GM06990 (cell line): ENCODE measurements around the gene NOL4L.
A peak's percentile ranks its signal among the peaks of the same experiment; 100 is the strongest.

Experiments used
- DNase-seq: peaks from one replicate; pipeline ENCODE4 v3.0.0-alpha.2; 2011; ENCODE audit not compliant: insufficient read length; ENCODE audit errors: extremely low read depth
- H3K27me3 ChIP-seq: replicated peaks from 2 replicates; pipeline ENCODE4 v1.6.0; 2011; ENCODE audit warnings: low read length; ENCODE audit not compliant: control insufficient read depth, insufficient read depth
- H3K36me3 ChIP-seq: 2 replicates; pipeline ENCODE4 v1.5.1; 2011; ENCODE audit warnings: low read length; ENCODE audit not compliant: control insufficient read depth, insufficient read depth
- H3K4me3 ChIP-seq: replicated peaks from 2 replicates; pipeline ENCODE4 v1.5.1; 2011; ENCODE audit warnings: low read depth, mild to moderate bottlenecking, control low read depth, low read length
- TF ChIP-seq, protein P1 (sequence below): IDR thresholded peaks from 2 replicates; pipeline ENCODE4 v1.5.1; 2011; ENCODE audit warnings: low read length, control low read depth, mild to moderate bottlenecking, inconsistent platforms; ENCODE audit not compliant: insufficient read depth, poor library complexity, severe bottlenecking

The NOL4L gene

DNA sequence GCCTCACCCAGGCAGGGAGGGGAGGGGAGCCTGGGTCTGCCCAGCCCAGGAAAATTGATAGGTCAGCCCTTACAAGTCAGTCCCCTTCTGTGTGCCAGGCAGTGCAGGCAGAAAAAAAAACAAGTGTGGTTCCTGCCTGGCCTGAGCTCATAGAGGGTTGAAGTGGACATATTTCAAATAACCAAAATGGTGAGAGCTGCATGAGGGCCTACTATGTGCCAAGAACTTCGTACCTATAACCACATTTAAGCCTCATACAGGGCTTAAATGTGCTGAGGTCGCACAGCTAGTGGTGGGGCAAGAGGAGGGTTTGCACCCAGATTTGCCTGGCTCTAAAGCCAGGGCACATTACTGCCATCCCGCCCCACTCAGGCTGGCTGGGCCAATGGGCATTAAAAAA is 6.9 kb upstream of the NOL4L start:
- no peaks in the 10 kb centered on the region for H3K27me3 ChIP-seq
- TF ChIP-seq, protein P1, sequence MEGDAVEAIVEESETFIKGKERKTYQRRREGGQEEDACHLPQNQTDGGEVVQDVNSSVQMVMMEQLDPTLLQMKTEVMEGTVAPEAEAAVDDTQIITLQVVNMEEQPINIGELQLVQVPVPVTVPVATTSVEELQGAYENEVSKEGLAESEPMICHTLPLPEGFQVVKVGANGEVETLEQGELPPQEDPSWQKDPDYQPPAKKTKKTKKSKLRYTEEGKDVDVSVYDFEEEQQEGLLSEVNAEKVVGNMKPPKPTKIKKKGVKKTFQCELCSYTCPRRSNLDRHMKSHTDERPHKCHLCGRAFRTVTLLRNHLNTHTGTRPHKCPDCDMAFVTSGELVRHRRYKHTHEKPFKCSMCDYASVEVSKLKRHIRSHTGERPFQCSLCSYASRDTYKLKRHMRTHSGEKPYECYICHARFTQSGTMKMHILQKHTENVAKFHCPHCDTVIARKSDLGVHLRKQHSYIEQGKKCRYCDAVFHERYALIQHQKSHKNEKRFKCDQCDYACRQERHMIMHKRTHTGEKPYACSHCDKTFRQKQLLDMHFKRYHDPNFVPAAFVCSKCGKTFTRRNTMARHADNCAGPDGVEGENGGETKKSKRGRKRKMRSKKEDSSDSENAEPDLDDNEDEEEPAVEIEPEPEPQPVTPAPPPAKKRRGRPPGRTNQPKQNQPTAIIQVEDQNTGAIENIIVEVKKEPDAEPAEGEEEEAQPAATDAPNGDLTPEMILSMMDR: no peak
- no peak overlapping the region for H3K4me3 ChIP-seq
- no peak for DNase-seq
- H3K36me3 ChIP-seq: no peaks in the 10 kb centered on the region

DNA sequence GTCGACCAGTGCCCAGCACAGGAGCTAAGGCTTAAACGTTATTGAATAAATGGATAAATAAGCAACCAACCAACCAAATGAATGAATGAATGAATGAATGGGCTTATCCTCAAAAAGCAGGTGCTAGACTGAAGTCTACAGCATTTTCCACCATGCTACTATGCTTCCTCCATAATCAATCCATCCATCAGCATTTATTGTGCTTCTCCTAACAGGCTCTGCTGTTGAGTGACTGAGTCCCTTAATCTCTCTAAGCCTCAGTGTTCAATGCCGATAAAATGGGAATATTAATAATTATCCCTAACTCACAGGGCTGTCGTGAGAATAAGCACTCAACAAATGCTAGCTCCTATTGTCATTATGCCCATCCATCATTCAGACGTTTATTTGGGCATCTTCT is 4.6 kb upstream of the NOL4L start:
- no peaks in the 10 kb centered on the region for H3K27me3 ChIP-seq
- DNase-seq: no peak
- TF ChIP-seq, protein P1: no peak
- H3K4me3 ChIP-seq: no peak overlapping the region
- no peaks in the 10 kb centered on the region for H3K36me3 ChIP-seq

DNA sequence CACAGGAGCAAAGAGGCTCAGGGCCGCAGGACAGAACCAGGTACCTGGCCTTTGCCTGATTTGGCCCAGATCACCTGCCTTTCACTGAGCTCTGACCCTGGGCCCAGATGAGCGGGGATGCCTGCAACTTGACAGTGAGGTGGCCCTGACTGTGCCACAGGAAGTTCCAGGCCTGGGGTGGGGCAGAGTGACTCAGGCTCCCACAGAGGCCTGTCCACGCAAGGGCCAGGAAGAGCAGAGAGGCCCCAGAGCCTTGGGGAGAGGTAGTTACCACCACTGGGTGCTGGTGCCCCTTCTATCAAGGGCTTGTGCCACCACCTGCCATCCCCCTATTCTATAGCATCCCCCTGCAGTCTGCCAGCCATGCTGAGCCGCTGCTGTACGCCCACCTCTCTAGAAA is 4.1 kb upstream of the NOL4L start:
- Histone ChIP-seq H3K4me3 (no peak overlapping the region), H3K36me3 (no peaks in the 10 kb centered on the region), H3K27me3 (no peaks in the 10 kb centered on the region)
- TF ChIP-seq, protein P1: no peak
- no peak for DNase-seq

DNA sequence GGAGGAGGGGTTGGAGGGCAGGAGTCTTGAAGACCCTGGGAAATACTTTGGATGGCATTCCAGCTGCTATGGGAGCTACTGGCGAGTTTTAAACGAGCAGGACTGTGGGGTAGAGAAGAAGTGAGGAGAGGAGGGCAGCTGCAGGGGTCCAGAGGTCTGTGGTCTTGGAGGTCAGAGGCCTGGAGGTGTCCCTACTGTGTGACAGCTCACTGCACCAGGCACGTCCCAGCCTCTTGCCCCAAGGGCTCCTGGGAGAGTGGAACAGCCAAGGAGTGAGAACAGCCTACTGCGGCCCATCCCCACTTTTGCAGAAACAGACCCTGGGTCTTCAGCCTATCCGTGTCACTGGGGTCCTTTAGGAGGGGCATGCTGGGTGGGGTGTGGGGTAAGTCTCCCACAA is 2.9 kb upstream of the NOL4L start:
- Histone ChIP-seq H3K4me3 (no peak overlapping the region), H3K27me3 (no peaks in the 10 kb centered on the region), H3K36me3 (no peaks in the 10 kb centered on the region)
- TF ChIP-seq, protein P1: no peak
- no peak for DNase-seq

DNA sequence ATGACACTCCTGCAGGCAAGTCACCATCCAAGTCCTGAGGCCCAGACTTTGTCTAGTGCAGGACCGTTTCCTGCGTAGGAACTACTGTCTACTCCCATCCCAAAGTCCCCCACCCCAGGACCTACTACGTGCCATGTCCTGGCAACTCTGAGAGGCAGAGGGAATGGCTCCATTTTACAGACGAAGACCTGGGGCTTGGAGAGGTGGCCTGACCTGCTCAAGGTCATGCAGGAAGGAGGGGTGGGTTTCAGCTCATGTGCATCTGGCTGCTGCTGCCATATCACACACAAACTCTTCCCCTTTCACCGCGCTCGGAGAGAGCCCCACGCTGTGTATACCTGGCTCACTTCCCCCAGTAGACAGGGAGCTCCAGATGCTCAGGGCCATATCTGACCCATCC is 1.2 kb upstream of the NOL4L start:
- Histone ChIP-seq H3K4me3 (no peak overlapping the region), H3K36me3 (no peaks in the 10 kb centered on the region), H3K27me3 (no peaks in the 10 kb centered on the region)
- no peak for DNase-seq
- TF ChIP-seq, protein P1: no peak

DNA sequence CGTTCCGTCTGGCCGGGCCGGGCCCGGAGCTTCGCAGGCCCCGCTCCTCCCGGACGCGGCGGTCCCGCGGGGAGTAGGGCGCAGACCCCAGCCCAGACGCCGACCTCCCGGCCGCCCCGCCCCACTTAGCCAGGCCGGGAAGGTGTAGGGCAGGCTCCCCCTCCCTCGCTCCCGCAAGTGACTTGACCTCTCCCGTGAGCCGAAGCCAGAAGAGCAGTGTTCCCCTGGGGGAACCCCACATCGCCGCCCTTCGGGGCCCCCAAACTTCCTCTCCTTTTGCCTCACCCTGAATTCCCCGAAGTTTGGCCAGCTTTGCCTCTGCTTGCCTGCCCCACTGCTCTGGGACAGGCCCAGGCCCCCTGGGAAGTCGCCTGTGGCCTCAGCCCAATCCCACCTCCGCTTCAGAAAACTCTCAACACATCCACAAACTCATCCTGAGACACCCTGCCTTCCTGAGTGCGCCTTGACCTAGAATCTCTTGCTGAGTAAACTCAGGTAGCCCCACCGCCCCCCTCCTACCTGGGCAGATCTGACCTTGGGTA is 524 bp upstream of the NOL4L start:
- peak overlapping the region; percentile 84 for H3K4me3 ChIP-seq
- H3K27me3 ChIP-seq: no peaks in the 10 kb centered on the region
- peak; percentile 59 for DNase-seq

More for the DNA sequence above, 524 bp upstream of the NOL4L start:
- no peaks in the 10 kb centered on the region for H3K36me3 ChIP-seq
- TF ChIP-seq, protein P1: no peak
